K562 (cell line): Measurements from ENCODE around the gene USH2A. TPM values are rescaled to one million over a fixed set of nuclear protein-coding genes. Genes with fewer than 3 reads are reported as not detected.

Experiments used
- ATAC-seq: fragments of 200-7000 bp; cut with Tn5 transposase; 3 replicates; pipeline ENCODE4 v1.9.1; 2020; ENCODE audit warnings: moderate library complexity
- BruUV-seq: library from RNA; stranded (reverse); fragments of 400-500 nt; replicated peaks from 2 replicates; lab custom pipeline; 2021; lab: Mats Ljungman, UMichigan
- CTCF ChIA-PET: fragments of 300-600 bp; formaldehyde crosslinking; extraction: SDS; loops from one replicate; lab custom pipeline; 2021; ENCODE audit warnings: low intra/inter-chr PET ratio; lab: Yijun Ruan, JAX
- POLR2A ChIA-PET: fragments of 300-600, 350-650 bp; sonication (Branson Sonifier 250); formaldehyde crosslinking; extraction: SDS; loops from one replicate; lab custom pipeline; 2021; ENCODE audit warnings: antibody characterized with exemption, inconsistent platforms; lab: Yijun Ruan, JAX
- DNase-seq, 4 experiments: peaks; one replicate each; pipeline versions ENCODE4 v3.0.0 to v3.0.0-alpha.2; 2011 to 2018; ENCODE audit warnings: low spot score in 3 of 4, mixed read lengths in 3 of 4; ENCODE audit errors: extremely low read depth in 1 of 4
- FAIRE-seq: peaks from 2 replicates; lab custom pipeline; 2011; peaks lifted over from hg19 to GRCh38; lab: Jason Lieb, UNC
- H2AFZ ChIP-seq: 2 replicates; pipeline ENCODE4 v1.6.0; 2011; ENCODE audit warnings: low read depth, low read length, control low read depth, inconsistent platforms
- H3K27ac ChIP-seq: fragments of 200-600 bp; 3 replicates; pipeline ENCODE4 v1.8.0; 2011; ENCODE audit warnings: low read depth, mild to moderate bottlenecking, control low read depth, inconsistent platforms, low read length, moderate library complexity, mixed read lengths; ENCODE audit errors: extremely low read depth
- H3K27me3 ChIP-seq, 2 experiments: fragments of 300-600 bp in 1 of 2; 2 replicates in 1 of 2; 3 replicates in 1 of 2; pipeline versions ENCODE4 v1.6.0 to v1.8.0; 2011; ENCODE audit warnings: inconsistent platforms in 2 of 2, low read length in 2 of 2, mild to moderate bottlenecking in 1 of 2, mixed read lengths in 1 of 2, moderate library complexity in 1 of 2; ENCODE audit not compliant: control insufficient read depth in 2 of 2, insufficient read depth in 2 of 2
- H3K36me3 ChIP-seq: fragments of 300-600 bp; 3 replicates; pipeline ENCODE4 v1.8.0; 2011; ENCODE audit warnings: mild to moderate bottlenecking, low read length, inconsistent platforms; ENCODE audit not compliant: control insufficient read depth, insufficient read depth
- H3K4me1 ChIP-seq, 2 experiments: fragments of 200-600 bp in 1 of 2; replicated peaks in 1 of 2; 2 replicates in 1 of 2; 3 replicates in 1 of 2; pipeline versions ENCODE4 v1.5.1 to v1.8.0; 2011; ENCODE audit warnings: inconsistent platforms in 2 of 2, low read length in 2 of 2, mild to moderate bottlenecking in 1 of 2, mixed read lengths in 1 of 2, moderate library complexity in 1 of 2; ENCODE audit not compliant: control insufficient read depth in 2 of 2, insufficient read depth in 2 of 2
- H3K4me2 ChIP-seq: 2 replicates; pipeline ENCODE4 v1.6.1; 2011; ENCODE audit warnings: low read length, control low read depth, inconsistent platforms, mixed read lengths; ENCODE audit not compliant: insufficient read depth
- H3K4me3 ChIP-seq: fragments of 200-600 bp; sonication (generic), shearing (Covaris generic); 2 replicates; pipeline ENCODE4 v1.5.1; 2016; ENCODE audit warnings: control low read depth, inconsistent platforms
- H3K79me2 ChIP-seq: fragments of 200-600 bp; 3 replicates; pipeline ENCODE4 v1.8.0; 2011; ENCODE audit warnings: low read length, inconsistent platforms; ENCODE audit not compliant: control insufficient read depth, insufficient read depth
- H3K9ac ChIP-seq, 2 experiments: 2 replicates each; pipeline versions ENCODE4 v1.6.0 to v1.6.1; 2011; ENCODE audit warnings: low read depth in 2 of 2, low read length in 2 of 2, control low read depth in 1 of 2, inconsistent platforms in 1 of 2, mild to moderate bottlenecking in 1 of 2, mixed read lengths in 1 of 2; ENCODE audit not compliant: insufficient read depth in 1 of 2
- H3K9me1 ChIP-seq: one replicate; pipeline ENCODE4 v1.6.0; 2011; ENCODE audit warnings: inconsistent platforms, mild to moderate bottlenecking, low read length, moderate library complexity; ENCODE audit not compliant: control insufficient read depth, insufficient read depth
- H3K9me3 ChIP-seq: replicated peaks from 2 replicates; pipeline ENCODE4 v1.5.1; 2011; ENCODE audit warnings: low read depth, low read length, inconsistent platforms; ENCODE audit not compliant: control insufficient read depth, insufficient read depth
- H4K20me1 ChIP-seq: replicated peaks from 2 replicates; pipeline ENCODE4 v1.6.1; 2011; ENCODE audit warnings: low read length, inconsistent platforms, mixed read lengths; ENCODE audit not compliant: control insufficient read depth, insufficient read depth
- ETS1 ChIP-seq: conservative IDR thresholded peaks from 2 replicates; pipeline ENCODE4 v1.6.1; 2011; ENCODE audit warnings: low read depth, mild to moderate bottlenecking, low read length; ENCODE audit not compliant: control insufficient read depth
- MCM5 ChIP-seq: fragments of 450-650 bp; IDR thresholded peaks from 2 replicates; pipeline ENCODE4 v1.6.1; 2016; ENCODE audit warnings: low read depth
- in situ Hi-C: fragments of 300-500 bp; cut with MboI; formaldehyde crosslinking; loops from 4 replicates; pipeline ENCODE4 v1.15.0; 2018; ENCODE audit warnings: inconsistent platforms, mixed read lengths
- intact Hi-C: fragments of 100-400 bp; cut with micrococcal nuclease; formaldehyde crosslinking; loops from 2 replicates; pipeline ENCODE4 v1.14.2; 2022
- polyA plus RNA-seq, 8 experiments: library from polyadenylated mRNA; depleted of rRNA in 4 of 8; stranded (reverse) in 5 of 8; unstranded in 3 of 8; fragments of >200 nt; fragmentation: Nextera tagmentation in 2 of 8; fragmentation: Illumina TruSeq in 1 of 8; extraction: Ambion mirVana in 2 of 8; extraction: Trizol in 1 of 8; gene quantifications; 2 replicates each; pipeline versions ENCODE4 v1.2.1 to v1.2.3, GENCODE V29; 2011 to 2014; ENCODE audit warnings: inconsistent platforms in 1 of 8, missing spikeins in 1 of 8
- total RNA-seq, 7 experiments: library from RNA; depleted of rRNA in 6 of 7; stranded (reverse); fragments of >200 nt in 6 of 7; fragmentation: Illumina TruSeq in 2 of 7; extraction: Trizol in 2 of 7; gene quantifications; 2 replicates each; pipeline versions ENCODE4 v1.2.1 to v1.2.3, GENCODE V29; 2011 to 2021; ENCODE audit warnings: low replicate concordance in 1 of 7

Gene USH2A
- total and polyA plus RNA-seq, 9 of the 15 experiments (the other 6 are each of a cell fraction or from before 2014, with no cell fraction given): under 0.01 TPM; not detected in 7

- H3K27me3 ChIP-seq: no peaks in the 10 kb centered on the region
- no peaks in the 10 kb centered on the region for H4K20me1 ChIP-seq
- no TSS peak for BruUV-seq
- peak; percentile 66 for FAIRE-seq
- H3K79me2 ChIP-seq: no peaks in the 10 kb centered on the region
- H3K4me2 ChIP-seq: no peak overlapping the region
- H3K27ac ChIP-seq: no peak overlapping the region
- H2AFZ ChIP-seq: no peak overlapping the region
- ChIA-PET POLR2A (interaction anchor here (0.6 to 0.9 kb wide), 2 partner anchors 17 to 974 kb away, joined by 3 read pairs; no protein-coding TSS in a partner anchor), CTCF (no interaction called here)
- intact Hi-C loops (loop anchor here (10.0 kb wide), 2 partner anchors 64 to 386 kb away; no protein-coding TSS in a partner anchor), in situ Hi-C loops (no loop called here)
- ATAC-seq: no peak; the same call in 2 of the 3 replicates
- H3K36me3 ChIP-seq: peaks cover 79% of the 10 kb centered on the region
- no peak overlapping the region for H3K9ac ChIP-seq
- DNase-seq: no peak
- no peak for TF ChIP-seq MCM5
- TF ChIP-seq ETS1: no peak
- H3K4me3 ChIP-seq: no peak overlapping the region
- no peaks in the 10 kb centered on the region for H3K9me3 ChIP-seq
- H3K9me1 ChIP-seq: no peaks in the 10 kb centered on the region
- H3K4me1 ChIP-seq: no peaks in the 10 kb centered on the region
Measured at GRCh38 chr1:215600258-215600792, 822.9 kb downstream of the USH2A start.
